K562 (cell line): Measurements from ENCODE around the gene SUCNR1. TPM values are rescaled to one million over a fixed set of nuclear protein-coding genes. Genes with fewer than 3 reads are reported as not detected.

Experiments
- CC2D1A ChIP-seq: fragments of 450-650 bp; IDR thresholded peaks from 2 replicates; pipeline ENCODE4 v1.6.1; 2017; ENCODE audit warnings: mild to moderate bottlenecking
- CTCFL ChIP-seq: IDR thresholded peaks from 2 replicates; pipeline ENCODE4 v1.6.1; 2011; ENCODE audit warnings: borderline replicate concordance, low read depth, mild to moderate bottlenecking, moderate library complexity, low read length; ENCODE audit not compliant: insufficient read depth, poor library complexity, severe bottlenecking
- ETV5 ChIP-seq: sonication (generic); formaldehyde crosslinking; IDR thresholded peaks from 2 replicates; pipeline ENCODE4 v1.4.0; 2020; ENCODE audit warnings: low read depth, mild to moderate bottlenecking, missing genetic modification reagents
- FOXP4 ChIP-seq: sonication (generic); formaldehyde crosslinking; IDR thresholded peaks from 2 replicates; pipeline ENCODE4 v1.8.0; 2022; ENCODE audit warnings: mild to moderate bottlenecking, missing genetic modification reagents, borderline replicate concordance
- FUS ChIP-seq: fragments of 200-400 bp; formaldehyde crosslinking; optimal IDR thresholded peaks from 2 replicates; pipeline ENCODE3; 2017; ENCODE audit warnings: low read depth, low read length
- GABPA ChIP-seq: fragments of 200-800 bp; sonication (Bioruptor generic); conservative IDR thresholded peaks from 2 replicates; pipeline ENCODE4 v1.6.1; 2016; ENCODE audit warnings: low read depth, missing genetic modification characterization, missing compliant biosample characterization
- GABPB2 ChIP-seq: fragments of 250-450 bp; sonication (Bioruptor Pico); conservative IDR thresholded peaks from 2 replicates; pipeline ENCODE4 v1.5.1; 2021; ENCODE audit warnings: mild to moderate bottlenecking
- JUNB ChIP-seq: fragments of 450-650 bp; formaldehyde crosslinking; conservative IDR thresholded peaks from 2 replicates; pipeline ENCODE4 v1.4.0; 2020; ENCODE audit warnings: mild to moderate bottlenecking
- KDM5B ChIP-seq: fragments of 200-600 bp; sonication (generic); IDR thresholded peaks from 2 replicates; pipeline ENCODE4 v1.6.1; 2012; ENCODE audit warnings: low read depth, mild to moderate bottlenecking, moderate library complexity, low read length, control low read depth, inconsistent platforms; ENCODE audit not compliant: insufficient replicate concordance
- PBX2 ChIP-seq, 2 experiments: IDR thresholded peaks in 1 of 2; conservative IDR thresholded peaks in 1 of 2; 2 replicates each; pipeline ENCODE4 v1.6.1; 2016; ENCODE audit warnings: low read depth in 2 of 2, mild to moderate bottlenecking in 1 of 2, missing compliant biosample characterization in 1 of 2, missing genetic modification characterization in 1 of 2, moderate library complexity in 1 of 2
- PCBP1 ChIP-seq: fragments of 200-400 bp; formaldehyde crosslinking; IDR thresholded peaks from 2 replicates; pipeline ENCODE4 v1.6.1; 2018; ENCODE audit warnings: mild to moderate bottlenecking, low read depth, low read length; ENCODE audit not compliant: poor library complexity, severe bottlenecking
- SIN3A ChIP-seq, 2 experiments: fragments of 150-350 bp in 1 of 2; IDR thresholded peaks; 2 replicates each; pipeline ENCODE4 v1.6.1; 2011 to 2016; ENCODE audit warnings: borderline replicate concordance in 2 of 2, low read depth in 2 of 2, low read length in 2 of 2, mild to moderate bottlenecking in 2 of 2, moderate library complexity in 2 of 2; ENCODE audit not compliant: control insufficient read depth in 1 of 2
- SMAD4 ChIP-seq: fragments of 250-450 bp; sonication (Bioruptor Pico); conservative IDR thresholded peaks from 2 replicates; pipeline ENCODE4 v1.8.0; 2021; ENCODE audit warnings: inconsistent platforms, mild to moderate bottlenecking, moderate library complexity
- SUPT5H ChIP-seq: fragments of 450-650 bp; IDR thresholded peaks from 2 replicates; pipeline ENCODE4 v1.6.1; 2016
- TAF15 ChIP-seq: fragments of 200-400 bp; formaldehyde crosslinking; IDR thresholded peaks from 2 replicates; pipeline ENCODE4 v1.6.1; 2017; ENCODE audit warnings: mild to moderate bottlenecking, low read depth, low read length, moderate library complexity
- TBP ChIP-seq: optimal IDR thresholded peaks from 2 replicates; pipeline ENCODE3; 2011; ENCODE audit warnings: low read depth, low read length, improper control_type of control experiment
- ZBTB1 ChIP-seq: sonication (generic); formaldehyde crosslinking; IDR thresholded peaks from 2 replicates; pipeline ENCODE4 v1.8.1; 2023; ENCODE audit warnings: missing genetic modification reagents, low read depth, mild to moderate bottlenecking, borderline replicate concordance
- ZFP36 ChIP-seq: fragments of 150-350 bp; IDR thresholded peaks from 2 replicates; pipeline ENCODE4 v1.6.1; 2018; ENCODE audit warnings: low read length, low read depth; ENCODE audit not compliant: partially characterized antibody
- ZNF121 ChIP-seq: sonication (generic); formaldehyde crosslinking; conservative IDR thresholded peaks from 2 replicates; pipeline ENCODE4 v1.8.0; 2022; ENCODE audit warnings: missing genetic modification reagents
- ZNF589 ChIP-seq: fragments of 200-800 bp; sonication (Bioruptor generic); IDR thresholded peaks from 2 replicates; pipeline ENCODE4 v1.6.1; 2016; ENCODE audit warnings: low read depth, missing genetic modification characterization, missing compliant biosample characterization
- polyA plus RNA-seq, 8 experiments: library from polyadenylated mRNA; depleted of rRNA in 4 of 8; stranded (reverse) in 5 of 8; unstranded in 3 of 8; fragments of >200 nt; fragmentation: Nextera tagmentation in 2 of 8; fragmentation: Illumina TruSeq in 1 of 8; extraction: Ambion mirVana in 2 of 8; extraction: Trizol in 1 of 8; gene quantifications; 2 replicates each; pipeline versions ENCODE4 v1.2.1 to v1.2.3, GENCODE V29; 2011 to 2014; ENCODE audit warnings: inconsistent platforms in 1 of 8, missing spikeins in 1 of 8
- total RNA-seq, 7 experiments: library from RNA; depleted of rRNA in 6 of 7; stranded (reverse); fragments of >200 nt in 6 of 7; fragmentation: Illumina TruSeq in 2 of 7; extraction: Trizol in 2 of 7; gene quantifications; 2 replicates each; pipeline versions ENCODE4 v1.2.1 to v1.2.3, GENCODE V29; 2011 to 2021; ENCODE audit warnings: low replicate concordance in 1 of 7

The SUCNR1 gene
- total and polyA plus RNA-seq, 9 of the 15 experiments (the other 6 are each of a cell fraction or from before 2014, with no cell fraction given), result 0.04 to 0.54 (median 0.13) TPM

DNA sequence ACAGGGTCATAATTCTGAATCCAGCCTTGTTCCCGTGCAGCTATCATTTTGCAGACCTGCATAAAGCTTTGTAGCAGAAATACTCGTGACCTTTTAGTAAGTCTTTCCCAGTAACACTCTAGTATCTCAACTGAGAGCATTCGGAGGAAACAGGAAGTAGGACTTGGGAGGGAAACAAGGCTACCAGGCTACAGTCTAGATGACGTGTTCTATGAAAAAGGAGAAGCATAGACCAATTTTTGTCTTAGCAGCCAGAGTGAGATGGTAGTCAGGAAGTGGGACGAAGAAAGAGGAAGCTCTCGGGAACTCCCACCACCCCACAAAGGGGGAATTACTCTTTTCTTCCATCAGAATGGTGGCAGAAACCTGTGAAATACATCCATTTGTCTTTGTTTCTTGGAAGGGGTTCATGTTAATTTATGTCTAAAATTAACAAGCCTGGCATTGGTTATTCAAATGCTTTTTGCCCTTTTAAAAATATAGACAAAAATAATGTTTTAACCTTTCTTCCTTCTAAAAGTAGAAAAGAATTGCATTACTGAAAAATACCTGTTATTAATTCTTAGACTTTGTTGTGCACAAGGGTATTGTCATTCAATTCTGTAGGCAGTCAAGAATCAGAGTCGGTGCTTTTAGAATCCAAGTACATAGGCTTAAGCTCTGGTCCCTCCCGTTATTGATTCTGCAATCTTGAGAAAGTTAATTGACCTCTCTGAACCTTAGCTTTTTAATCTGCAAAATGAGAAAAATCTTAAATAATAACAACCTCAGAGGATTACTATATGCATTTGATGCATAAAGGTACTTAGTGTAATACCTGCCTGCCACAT lies 1.6 kb upstream of the SUCNR1 start (continued):
- TF ChIP-seq ZBTB1 (CRISPR knock-in tag) (no peak), ZNF121 (CRISPR knock-in tag) (no peak), ETV5 (CRISPR knock-in tag) (no peak), TBP (peak; percentile 4), JUNB (CRISPR knock-in tag) (no peak), CTCFL (no peak), PCBP1 (no peak), TAF15 (no peak), FOXP4 (no peak), CC2D1A (no peak), ZFP36 (no peak), SUPT5H (no peak), GABPB2 (CRISPR knock-in tag) (no peak), SMAD4 (CRISPR knock-in tag) (0 out of 2 replicates have a peak, but pooled peaks have one; percentile 48), PBX2 (CRISPR knock-in tag; IDR thresholded peaks at IDR 0.05; ENCODE audit: low read depth) (no peak), PBX2 (tag; conservative IDR thresholded peaks at IDR 0.05; ENCODE audit: low read depth) (no peak), GABPA (tag) (peak; percentile 88), SIN3A (IDR thresholded peaks at IDR 0.05; ENCODE audit: borderline replicate concordance in 2 of 2, control insufficient read depth in 1 of 2, low read depth in 2 of 2, low read length in 2 of 2) (no peak), ZNF589 (CRISPR knock-in tag) (peak; percentile 53; the same call in 1 of the 2 replicates), FUS (no peak), KDM5B (no peak)
